ENCODE data around the gene AP1S1.
"Not testable (repeated sequence)": the region's sequence is repeated elsewhere in the genome, so short reads cannot be mapped to it uniquely, and the experiment has no call there.

AP1S1 gene

DNA sequence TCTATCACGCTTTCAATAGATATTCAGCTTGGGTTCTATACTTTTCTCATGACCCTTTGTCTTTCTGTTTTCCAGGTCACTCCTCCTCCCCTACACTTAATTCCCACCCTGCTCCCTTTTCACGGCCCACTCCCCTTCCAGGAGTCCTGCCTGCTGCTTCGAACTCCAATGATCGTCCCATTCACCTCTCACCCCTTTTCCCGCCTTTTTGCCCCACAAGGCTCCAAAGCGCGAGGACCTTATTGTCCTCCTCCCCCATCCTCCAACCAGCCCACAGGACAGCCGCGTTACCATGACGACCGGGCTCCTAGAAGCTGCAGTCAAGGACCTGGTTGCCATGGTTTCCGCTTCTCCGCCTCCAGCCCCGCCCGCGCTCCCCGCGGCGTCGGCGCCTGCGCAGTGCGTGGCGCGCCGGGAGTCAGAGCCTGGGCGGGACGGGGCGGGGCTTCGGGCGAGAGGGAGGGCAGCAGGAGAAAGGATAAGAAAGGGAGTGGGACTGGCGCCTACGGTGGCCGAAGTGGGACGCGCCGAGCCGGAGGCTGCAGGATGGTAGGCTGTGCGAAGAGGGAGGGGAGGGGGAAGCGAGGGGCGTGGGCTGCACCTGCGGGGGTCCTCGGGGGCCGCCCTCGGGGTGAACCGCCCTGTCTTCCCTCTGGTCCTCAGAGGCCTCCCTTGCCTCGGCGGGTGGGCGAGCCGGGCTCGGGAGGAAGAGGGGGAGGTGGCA lies at the start of gene AP1S1:
AP1S1 (plus strand) TSS at position 508 of the 724 bp plus-strand sequence; CDS start at position 547, 39 bp downstream.
- DNase-seq (ENCODE audit: low spot score), result peak; percentile 98

- no peak for DNase-seq (ENCODE audit: low spot score)
Observed at GRCh38 chr7:101104799-101105198, 49.5 kb upstream of the AP1S1 start.

- DNase-seq (ENCODE audit: low spot score), result not testable (repeated sequence)
Observed at GRCh38 chr7:101105248-101105647, 49.0 kb upstream of the AP1S1 start.

DNA sequence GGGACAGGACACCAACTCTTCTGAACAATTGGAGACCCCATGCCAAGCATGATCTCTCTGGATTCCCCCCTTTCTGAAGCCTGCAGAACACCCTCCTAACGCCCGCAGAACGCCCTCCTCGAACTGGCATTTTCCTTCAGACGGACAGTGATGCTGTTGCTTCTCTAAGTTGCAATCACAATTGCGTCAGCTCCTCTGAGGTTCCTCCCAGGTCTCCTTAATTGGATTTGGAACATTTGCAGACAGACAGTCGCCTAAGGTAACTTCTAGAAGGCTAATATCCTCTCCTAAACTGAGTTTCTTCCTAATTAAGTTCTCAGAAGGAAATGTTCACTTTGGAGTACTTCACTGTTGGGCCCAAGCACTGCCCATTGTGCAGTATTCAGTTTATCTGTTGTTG lies 47.9 kb upstream of the AP1S1 start:
- DNase-seq (ENCODE audit: low spot score), result no peak

DNA sequence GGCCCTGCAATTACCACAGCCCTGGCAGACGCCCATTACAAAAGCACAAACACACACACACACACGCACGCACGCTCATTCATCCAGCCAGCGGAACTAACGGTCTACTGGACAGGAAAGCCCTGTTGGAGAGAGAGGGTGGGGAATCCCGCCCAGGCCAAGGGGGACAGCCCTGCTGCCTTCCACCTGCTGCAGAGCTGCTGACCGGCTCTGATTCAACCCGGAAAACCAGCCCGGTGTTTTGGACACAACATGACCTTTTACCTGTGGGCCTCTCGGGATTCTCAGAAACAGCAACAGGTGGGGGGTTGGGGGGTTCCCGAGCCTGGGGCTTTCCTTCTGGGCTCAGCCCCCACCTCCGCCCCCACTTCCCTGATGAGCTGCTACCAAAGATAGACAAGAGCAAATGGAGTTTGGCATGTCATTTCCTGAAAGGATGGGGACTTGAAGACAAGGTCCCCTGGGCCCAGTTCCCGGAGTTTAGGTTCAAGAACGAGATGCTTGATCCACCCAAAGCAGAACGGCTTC lies 45.9 kb upstream of the AP1S1 start:
- no peak for DNase-seq (ENCODE audit: low spot score)

GRCh38 chr7:101108961-101109360 lies 45.3 kb upstream of the AP1S1 start:
- no peak for DNase-seq (ENCODE audit: low spot score)

GRCh38 chr7:101109368-101109767 lies 44.9 kb upstream of the AP1S1 start:
- DNase-seq (ENCODE audit: low spot score), result no peak

DNA sequence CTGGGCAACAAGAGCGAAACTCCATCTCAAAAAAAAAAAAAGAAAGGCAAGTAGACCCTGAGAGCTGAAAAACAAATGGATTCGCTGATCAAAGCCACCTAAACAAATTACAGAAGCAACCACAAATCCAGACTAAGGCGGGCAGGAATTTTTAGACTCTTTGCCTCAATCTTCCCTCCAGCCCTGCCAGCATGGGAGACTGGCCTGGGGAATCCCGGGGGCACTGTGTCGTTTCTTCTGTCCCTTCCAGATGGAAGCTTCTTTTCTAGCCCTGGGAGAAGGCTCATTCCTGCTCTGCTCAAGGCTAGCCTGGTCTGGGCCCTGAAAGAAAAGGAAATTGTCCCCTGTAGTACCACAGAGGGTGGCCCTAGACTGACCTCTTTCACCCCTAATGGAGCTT lies 43.0 kb upstream of the AP1S1 start:
- DNase-seq (ENCODE audit: low spot score), result no peak

DNA sequence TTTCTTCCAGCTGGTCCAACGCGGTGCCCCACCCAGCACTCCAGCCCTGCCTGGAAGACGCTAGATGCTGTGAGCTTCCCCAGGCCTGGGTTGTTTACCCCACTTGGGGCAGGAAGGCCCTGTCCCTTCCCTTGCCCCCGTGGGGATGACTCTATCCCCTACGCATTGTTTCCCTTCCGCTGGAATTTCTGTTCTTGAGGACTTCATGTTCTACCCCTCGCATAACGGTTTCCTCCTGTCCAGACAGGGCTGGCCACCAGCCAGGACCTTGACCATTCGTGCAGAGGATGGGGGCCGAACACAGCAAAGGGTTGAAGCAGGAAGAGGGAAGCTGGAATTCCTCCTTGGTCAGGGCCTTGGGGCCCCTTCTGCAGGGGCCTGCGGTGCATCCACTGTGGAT lies 42.0 kb upstream of the AP1S1 start:
- DNase-seq (ENCODE audit: low spot score), result no peak

DNA sequence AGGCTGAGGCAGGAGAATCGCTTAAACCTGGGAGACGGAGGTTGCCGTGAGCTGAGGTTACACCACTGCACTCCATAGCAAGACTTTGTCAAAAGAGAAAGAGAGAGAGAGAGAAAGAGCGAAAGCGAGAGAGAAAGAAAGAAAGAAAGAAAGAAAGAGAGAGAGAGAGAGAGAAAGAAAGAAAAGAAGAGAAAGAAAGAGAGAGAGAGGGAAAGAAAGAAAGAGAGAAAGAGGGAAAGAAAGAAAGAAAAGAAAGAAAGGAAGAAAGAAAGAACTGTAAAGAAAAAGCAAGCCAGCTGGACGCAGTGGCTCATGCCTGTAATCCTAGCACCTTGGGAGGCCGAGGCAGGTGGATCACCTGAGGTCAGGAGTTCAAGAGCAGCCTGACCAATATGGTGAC lies 41.1 kb upstream of the AP1S1 start:
- DNase-seq (ENCODE audit: low spot score), result not testable (repeated sequence)

- DNase-seq (ENCODE audit: low spot score), result no peak
Observed at GRCh38 chr7:101113836-101114235, 40.4 kb upstream of the AP1S1 start.

- DNase-seq (ENCODE audit: low spot score), result no peak
Observed at GRCh38 chr7:101114492-101114891, 39.8 kb upstream of the AP1S1 start.

GRCh38 chr7:101115215-101115614 lies 39.1 kb upstream of the AP1S1 start:
- no peak for DNase-seq (ENCODE audit: low spot score)

DNA sequence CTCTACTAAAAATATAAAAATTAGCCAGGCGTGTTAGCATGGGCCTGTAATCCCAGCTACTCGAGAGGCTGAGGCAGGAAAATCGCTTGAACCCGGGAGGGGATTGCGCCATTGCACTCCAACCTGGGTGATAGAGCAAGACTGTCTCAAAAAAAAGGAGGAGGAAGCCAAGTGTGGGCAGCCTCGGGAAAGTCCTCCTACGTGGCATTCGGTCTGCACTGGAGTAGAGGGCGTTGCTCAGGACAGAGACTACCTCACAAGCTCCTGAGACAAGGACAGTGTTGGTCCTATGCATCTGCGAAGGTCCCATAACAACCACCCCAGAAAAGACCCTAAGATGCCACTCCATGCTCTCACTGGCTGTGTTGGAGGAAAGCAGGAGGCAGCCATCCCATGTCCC lies 37.4 kb upstream of the AP1S1 start:
- DNase-seq (ENCODE audit: low spot score), result no peak

GRCh38 chr7:101118856-101119255 lies 35.4 kb upstream of the AP1S1 start:
- no peak for DNase-seq (ENCODE audit: low spot score)

DNA sequence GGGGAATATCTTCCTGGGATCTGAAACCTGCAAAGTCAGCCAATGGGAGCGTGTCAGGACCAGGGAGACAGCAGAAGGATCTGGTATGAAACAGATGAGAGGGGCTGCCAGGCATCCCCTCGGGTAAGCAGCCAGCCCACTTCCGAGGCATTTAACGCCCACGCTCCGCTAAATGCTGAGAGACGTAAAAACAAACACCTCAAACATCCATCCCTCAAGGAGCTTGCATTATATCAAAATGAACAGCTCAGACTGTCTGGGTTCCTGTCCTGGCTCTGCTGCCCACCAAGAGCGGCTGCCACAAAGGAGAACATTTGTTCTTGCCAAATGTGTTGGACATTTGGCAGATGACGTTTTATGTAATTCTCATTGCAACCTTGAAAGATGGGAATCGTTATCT lies 34.4 kb upstream of the AP1S1 start:
- no peak for DNase-seq (ENCODE audit: low spot score)

DNA sequence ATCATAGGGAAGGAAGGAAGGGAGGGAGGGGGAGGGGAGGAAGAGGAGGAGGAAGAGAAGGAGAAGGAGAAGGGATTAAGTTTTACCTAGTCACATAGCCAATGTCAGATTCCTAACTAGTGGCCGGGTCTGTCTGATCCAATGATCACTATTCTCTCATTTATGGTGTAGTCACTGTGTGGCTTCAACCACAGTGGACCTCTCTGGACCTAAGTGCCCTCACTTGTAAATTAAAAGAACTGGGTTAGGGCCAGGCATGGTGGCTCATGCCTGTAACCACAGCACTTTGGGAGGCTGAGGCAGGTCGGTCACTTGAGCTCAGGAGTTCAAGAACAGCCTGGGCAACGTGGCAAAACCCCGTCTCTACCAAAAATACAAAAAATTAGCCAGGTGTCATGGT lies 34.0 kb upstream of the AP1S1 start:
- no peak for DNase-seq (ENCODE audit: low spot score)

DNA sequence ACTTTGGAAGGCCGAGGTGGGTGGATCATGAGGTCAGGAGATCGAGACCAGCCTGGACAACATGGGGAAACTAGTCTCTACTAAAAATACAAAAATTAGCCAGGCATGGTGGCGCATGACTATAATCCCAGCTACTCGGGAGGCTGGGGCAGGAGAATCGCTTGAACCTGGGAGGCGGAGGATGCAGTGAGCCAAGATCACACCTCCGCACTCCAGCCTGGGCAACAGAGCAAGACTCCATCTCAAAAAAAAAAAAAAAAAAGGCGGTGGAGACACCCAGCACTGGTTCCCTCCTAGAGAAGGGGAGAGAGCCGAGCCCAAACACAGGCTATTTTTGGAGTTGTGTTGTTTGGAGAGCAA lies 32.7 kb upstream of the AP1S1 start:
- DNase-seq (ENCODE audit: low spot score), result not testable (repeated sequence)

GRCh38 chr7:101121991-101122932 lies 32.0 kb upstream of the AP1S1 start:
- no peak for DNase-seq (ENCODE audit: low spot score)

- DNase-seq (ENCODE audit: low spot score), result no peak
Observed at GRCh38 chr7:101122933-101123702, 31.2 kb upstream of the AP1S1 start.

DNA sequence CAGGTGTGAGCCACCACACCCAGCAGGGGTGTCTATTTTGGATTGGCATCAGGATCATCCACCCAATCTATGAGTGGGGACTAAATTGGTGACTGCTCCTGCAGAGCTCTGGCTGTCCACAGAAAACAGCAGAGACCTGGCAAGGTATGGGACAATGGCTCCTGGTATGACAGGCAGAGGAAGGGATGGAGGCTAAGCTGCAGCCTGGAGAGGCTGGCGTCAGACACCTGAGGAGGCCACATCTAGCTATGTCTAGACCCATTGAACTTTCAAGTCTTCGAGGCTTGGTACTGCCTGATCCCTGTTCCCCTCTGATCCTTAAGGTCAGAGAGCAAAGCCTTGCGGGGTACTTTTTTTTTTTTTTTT lies 30.6 kb upstream of the AP1S1 start:
- DNase-seq (ENCODE audit: low spot score), result no peak

DNA sequence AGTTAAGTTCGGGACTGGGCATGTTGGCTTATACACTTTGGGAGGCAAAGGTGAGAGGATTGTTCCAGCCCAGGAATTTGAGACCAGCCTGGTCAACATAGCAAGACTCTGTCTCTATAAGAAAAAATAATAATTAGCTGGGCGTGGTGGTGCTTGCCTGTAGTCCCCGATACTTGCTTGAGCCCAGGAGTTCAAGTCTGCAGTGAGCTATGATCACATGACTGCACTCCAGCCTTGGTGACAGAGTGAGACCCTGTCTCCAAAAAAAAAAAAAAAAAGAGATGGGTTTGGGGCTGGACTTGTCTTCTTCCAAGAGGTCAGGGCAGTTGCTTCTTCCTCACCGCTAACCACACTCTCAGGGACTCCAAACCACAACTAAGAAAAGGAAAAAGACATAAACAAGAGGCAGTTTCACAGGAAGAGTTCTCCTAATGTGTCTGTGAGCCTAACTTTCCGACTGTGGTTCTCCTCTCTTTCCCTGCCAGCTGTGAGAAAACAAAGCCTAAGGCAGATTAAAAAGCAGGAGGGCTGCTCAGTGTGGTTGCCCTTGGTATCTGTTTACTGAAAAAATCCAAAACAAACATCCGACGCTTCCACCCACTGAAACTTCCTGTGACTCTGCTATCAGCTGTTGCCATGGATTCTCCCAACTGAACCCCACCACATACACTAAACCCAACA lies 29.8 kb upstream of the AP1S1 start:
- DNase-seq (ENCODE audit: low spot score), result no peak

Measured in NAMALWA (cell line).